GM23338 (cell line): Measurements from ENCODE around the gene SFSWAP.

Source experiments
- CREB1 ChIP-seq: fragments of 250-450 bp; sonication (Bioruptor Pico); IDR thresholded peaks from 2 replicates; pipeline ENCODE4 v1.5.0; 2020; ENCODE audit warnings: low read depth, mild to moderate bottlenecking, moderate library complexity
- CTCF ChIP-seq, 2 experiments: fragments of 200-600 bp in 1 of 2; sonication (generic) in 1 of 2; conservative IDR thresholded peaks; 2 replicates each; pipeline versions ENCODE4 v1.5.1 to v1.6.1; 2016 to 2017; ENCODE audit warnings: antibody characterized with exemption in 2 of 2, low read depth in 2 of 2, mild to moderate bottlenecking in 2 of 2, moderate library complexity in 1 of 2
- EZH2 ChIP-seq: fragments of 200-600 bp; sonication (generic); IDR thresholded peaks from one replicate; pipeline ENCODE4 v1.8.0; 2017; ENCODE audit warnings: antibody characterized with exemption, mild to moderate bottlenecking, low read depth; ENCODE audit not compliant: unreplicated experiment
- POLR2AphosphoS5 ChIP-seq: IDR thresholded peaks from 2 replicates; pipeline ENCODE4 v1.6.1; 2016; ENCODE audit warnings: antibody characterized with exemption, low read depth
- ZNF114 ChIP-seq: fragments of 250-450 bp; sonication (Bioruptor Pico); IDR thresholded peaks from 2 replicates; pipeline ENCODE4 v1.5.0; 2020; ENCODE audit warnings: mild to moderate bottlenecking, moderate library complexity
- TF ChIP-seq, protein P1 (sequence below): IDR thresholded peaks from 2 replicates; pipeline ENCODE4 v1.6.1; 2016; ENCODE audit warnings: antibody characterized with exemption
- TF ChIP-seq, protein P2 (sequence below): IDR thresholded peaks from one replicate; pipeline ENCODE4 v1.6.1; 2018; ENCODE audit warnings: antibody characterized with exemption; ENCODE audit not compliant: unreplicated experiment

DNA sequence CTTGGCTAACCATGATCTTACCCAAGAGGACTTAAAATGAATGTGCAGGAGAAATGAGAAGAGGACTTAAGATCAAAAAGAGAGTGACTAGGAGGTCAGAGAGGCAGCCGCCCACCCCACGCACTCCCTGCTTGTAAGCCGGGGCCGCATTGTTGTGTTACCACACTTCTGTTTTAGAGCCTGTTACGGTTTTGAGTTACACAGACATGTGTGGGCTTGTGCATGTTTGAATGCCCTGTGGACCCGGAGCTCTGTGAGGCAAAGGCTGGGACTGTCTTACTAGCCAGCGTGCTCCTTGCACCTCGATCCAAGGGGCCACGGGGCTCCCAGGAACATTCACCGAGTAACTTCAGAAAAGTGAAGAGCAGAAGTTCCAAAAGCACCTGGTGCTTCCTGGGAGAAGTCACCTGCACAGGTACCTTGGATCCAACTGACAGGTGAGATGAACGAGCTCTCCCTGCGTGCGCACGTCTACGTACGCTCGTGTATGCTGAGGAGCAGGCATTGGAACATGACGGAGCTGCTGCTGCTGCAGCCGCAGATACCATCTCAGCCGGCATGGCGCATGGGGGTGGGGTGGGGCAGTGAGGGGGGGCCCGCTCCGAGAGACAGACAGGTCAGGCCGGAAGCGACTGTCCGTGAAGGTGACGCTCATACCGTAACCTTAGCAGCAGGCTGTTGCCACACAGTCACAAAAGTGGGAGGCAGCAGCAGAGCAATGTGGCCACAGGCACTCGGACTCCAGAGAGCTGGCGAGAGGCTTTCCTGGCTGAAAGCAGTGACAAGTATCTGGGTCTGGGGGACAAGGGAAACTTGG lies 23.7 kb downstream of the SFSWAP start:
- no peak for TF ChIP-seq CTCF (conservative IDR thresholded peaks at IDR 0.05; ENCODE audit: low read depth in 2 of 2)
- TF ChIP-seq EZH2 = no peak
- no peak for TF ChIP-seq ZNF114 (CRISPR knock-in tag)
- TF ChIP-seq, protein P1, sequence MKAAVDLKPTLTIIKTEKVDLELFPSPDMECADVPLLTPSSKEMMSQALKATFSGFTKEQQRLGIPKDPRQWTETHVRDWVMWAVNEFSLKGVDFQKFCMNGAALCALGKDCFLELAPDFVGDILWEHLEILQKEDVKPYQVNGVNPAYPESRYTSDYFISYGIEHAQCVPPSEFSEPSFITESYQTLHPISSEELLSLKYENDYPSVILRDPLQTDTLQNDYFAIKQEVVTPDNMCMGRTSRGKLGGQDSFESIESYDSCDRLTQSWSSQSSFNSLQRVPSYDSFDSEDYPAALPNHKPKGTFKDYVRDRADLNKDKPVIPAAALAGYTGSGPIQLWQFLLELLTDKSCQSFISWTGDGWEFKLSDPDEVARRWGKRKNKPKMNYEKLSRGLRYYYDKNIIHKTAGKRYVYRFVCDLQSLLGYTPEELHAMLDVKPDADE = no peak
- TF ChIP-seq POLR2AphosphoS5 = no peak
- TF ChIP-seq CREB1 (CRISPR knock-in tag) = no peak
- TF ChIP-seq, protein P2, sequence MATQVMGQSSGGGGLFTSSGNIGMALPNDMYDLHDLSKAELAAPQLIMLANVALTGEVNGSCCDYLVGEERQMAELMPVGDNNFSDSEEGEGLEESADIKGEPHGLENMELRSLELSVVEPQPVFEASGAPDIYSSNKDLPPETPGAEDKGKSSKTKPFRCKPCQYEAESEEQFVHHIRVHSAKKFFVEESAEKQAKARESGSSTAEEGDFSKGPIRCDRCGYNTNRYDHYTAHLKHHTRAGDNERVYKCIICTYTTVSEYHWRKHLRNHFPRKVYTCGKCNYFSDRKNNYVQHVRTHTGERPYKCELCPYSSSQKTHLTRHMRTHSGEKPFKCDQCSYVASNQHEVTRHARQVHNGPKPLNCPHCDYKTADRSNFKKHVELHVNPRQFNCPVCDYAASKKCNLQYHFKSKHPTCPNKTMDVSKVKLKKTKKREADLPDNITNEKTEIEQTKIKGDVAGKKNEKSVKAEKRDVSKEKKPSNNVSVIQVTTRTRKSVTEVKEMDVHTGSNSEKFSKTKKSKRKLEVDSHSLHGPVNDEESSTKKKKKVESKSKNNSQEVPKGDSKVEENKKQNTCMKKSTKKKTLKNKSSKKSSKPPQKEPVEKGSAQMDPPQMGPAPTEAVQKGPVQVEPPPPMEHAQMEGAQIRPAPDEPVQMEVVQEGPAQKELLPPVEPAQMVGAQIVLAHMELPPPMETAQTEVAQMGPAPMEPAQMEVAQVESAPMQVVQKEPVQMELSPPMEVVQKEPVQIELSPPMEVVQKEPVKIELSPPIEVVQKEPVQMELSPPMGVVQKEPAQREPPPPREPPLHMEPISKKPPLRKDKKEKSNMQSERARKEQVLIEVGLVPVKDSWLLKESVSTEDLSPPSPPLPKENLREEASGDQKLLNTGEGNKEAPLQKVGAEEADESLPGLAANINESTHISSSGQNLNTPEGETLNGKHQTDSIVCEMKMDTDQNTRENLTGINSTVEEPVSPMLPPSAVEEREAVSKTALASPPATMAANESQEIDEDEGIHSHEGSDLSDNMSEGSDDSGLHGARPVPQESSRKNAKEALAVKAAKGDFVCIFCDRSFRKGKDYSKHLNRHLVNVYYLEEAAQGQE = no peak
